Measurements from ENCODE around the gene EMC9.
A peak's percentile ranks its signal among the peaks of the same experiment; 100 is the strongest.
"Not testable (repeated sequence)": the region's sequence is repeated elsewhere in the genome, so short reads cannot be mapped to it uniquely, and the experiment has no call there.

EMC9 gene

DNA sequence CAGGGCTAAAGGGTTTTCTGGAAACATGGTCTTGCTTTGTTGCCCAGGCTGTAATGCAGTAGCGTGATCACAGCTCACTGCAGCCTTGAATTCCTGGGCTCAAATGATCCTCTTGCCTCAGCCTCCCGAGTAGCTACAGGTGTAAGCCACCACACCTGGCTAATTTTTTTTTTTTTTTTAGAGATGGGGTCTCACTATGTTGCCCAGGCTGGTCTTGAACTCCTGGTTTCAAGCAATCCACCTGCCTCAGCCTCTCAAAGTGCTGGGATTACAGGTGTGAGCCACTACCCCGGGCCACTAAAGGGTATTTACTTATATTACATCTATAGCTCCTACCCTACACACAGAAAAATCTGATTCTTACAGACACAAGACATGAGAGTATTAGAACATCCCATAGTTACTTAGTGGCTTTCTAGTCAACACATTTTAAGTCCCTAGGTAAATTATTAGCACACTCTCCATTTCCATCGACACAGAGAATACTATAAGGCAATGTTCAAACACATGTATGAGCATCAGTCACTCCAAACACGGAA, 33.0 kb downstream of the EMC9 start:
- no peak for DNase-seq (ENCODE audit: low read depth in 2 of 2)

DNA sequence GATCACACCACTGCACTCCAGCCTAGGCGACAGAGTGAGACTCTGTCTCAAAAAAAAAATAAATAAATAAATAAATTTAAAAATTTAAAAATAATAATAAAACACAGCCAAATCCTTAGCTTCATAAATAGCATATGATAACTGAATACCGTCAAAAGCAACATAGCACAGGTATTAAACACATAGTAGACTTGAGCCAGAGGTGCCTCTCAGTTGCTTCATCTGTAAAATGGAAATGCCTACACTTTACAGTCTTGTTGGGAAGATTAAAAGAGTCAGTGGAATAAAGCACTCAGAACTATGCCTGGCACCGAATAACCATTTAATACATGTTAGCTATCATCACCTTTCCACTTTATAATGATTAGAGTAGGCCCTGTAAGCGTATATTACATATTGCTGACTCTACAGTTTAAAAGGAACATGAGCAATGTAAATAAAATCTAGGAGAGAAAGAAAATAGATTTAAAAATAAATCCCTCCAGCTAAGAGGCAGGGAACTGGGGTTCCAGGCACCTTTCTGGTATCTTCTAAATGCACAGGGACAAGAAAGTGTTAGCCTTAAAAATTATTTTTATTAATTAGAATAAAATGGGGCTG, 34.6 kb downstream of the EMC9 start:
- DNase-seq (ENCODE audit: low read depth in 2 of 2): no peak

DNA sequence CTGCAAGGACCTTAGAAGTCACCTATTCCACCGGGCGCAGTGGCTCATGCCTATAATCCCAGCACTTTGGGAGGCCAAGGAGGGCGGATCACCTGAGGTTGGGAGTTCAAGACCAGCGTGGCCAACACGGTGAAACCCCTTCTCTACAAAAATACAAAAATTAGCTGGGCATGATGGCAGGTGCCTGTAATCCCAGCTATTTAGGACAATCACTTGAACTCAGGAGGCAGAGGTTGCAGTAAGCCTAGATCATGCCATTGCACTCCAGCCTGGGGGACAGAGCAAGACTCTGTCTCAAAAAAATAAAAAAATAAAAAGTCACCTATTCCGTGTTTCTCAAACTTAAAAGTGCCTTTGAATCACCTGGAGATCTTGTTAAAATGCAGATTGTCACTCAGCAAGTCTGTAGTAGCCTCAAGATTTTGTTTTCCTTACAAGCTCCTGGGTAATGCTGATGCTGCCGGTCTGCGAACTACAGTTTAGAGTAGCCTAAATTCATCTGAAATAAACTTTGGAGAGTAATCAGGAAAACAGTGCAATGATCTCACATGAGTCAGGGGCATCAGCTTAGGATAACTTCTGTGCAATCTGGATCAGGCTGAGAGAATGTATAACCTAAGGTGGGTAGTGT, 35.7 kb downstream of the EMC9 start:
- not testable (repeated sequence) for DNase-seq (ENCODE audit: low read depth in 2 of 2)

DNA sequence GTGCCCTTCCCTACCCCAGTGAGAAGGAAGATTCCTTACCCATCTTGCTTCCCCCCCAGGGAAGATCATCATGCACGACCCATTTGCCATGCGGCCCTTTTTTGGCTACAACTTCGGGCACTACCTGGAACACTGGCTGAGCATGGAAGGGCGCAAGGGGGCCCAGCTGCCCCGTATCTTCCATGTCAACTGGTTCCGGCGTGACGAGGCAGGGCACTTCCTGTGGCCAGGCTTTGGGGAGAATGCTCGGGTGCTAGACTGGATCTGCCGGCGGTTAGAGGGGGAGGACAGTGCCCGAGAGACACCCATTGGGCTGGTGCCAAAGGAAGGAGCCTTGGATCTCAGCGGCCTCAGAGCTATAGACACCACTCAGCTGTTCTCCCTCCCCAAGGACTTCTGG, 37.9 kb downstream of the EMC9 start:
- no peak for DNase-seq (ENCODE audit: low read depth in 2 of 2)

GRCh38 chr14:24102357-24103048, 38.9 kb downstream of the EMC9 start:
- no peak for DNase-seq (ENCODE audit: low read depth in 2 of 2)

DNA sequence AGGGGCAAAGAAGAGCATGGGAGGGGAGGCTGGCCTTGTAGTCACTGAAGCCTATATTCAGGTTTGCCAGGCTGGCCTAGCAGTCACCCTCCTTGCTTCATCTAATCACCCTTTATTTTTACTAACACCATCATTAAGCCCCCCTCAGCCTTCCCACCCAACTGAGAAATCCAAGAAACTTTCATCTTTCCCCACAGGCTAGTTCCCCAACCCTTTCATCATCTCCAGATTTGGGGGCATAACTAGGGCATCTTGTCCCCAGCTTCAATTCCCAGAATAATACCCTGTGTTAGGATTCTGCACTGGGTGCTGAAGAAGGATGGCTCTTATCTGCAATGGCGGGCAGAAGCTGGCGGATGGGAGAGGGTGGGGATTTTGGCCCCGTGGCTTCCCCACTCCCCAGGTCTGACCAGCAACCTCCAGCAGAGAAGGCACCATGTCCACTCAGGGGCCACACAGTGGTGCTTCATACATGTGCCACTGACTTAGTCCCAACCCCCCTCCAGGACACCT, 40.4 kb downstream of the EMC9 start:
- DNase-seq (ENCODE audit: low read depth in 2 of 2): no peak

DNA sequence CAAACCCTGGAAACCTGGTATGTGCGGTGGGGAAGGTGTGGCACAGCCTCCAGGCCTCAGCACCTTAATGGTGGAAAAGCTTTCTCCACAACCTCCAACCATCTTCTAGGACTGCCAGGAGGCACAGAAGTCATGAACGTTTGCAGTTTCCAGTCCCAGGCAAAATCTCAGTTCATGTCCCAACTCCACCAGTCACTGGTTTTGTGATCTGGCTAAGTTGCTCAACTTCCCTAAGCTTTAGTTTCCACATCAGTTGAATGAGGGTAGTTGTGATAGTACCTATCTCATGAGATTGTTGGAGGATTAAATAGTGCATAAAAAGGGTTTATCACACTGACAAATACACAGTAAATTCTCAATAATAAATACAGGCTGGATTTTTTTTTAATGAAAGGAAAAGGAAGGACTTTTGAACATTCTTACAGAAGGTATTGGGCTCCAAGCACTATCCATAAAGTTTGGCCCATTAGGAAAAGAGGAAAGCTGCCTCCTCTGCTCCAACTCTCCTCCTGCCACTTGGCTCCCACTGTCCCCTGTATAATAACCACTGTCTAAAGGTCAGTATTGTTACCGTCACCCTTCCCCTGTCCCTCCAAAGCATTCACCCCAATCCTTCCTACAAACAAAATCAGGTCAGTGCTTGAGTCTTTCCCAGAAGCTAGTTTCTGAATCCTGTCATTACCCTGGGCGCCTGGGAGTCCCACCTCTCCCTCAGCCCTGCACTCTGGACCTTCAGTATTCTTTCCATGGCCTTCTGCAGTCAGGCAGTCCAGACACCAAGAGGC, 41.0 kb downstream of the EMC9 start:
- no peak for DNase-seq (ENCODE audit: low read depth in 2 of 2)

GRCh38 chr14:24098927-24099813, 42.2 kb downstream of the EMC9 start:
- DNase-seq (ENCODE audit: low read depth in 2 of 2): no peak

- no peak for DNase-seq (ENCODE audit: low read depth in 2 of 2)
These were observed 43.0 kb downstream of the EMC9 start for GRCh38 chr14:24098229-24098926.

DNA sequence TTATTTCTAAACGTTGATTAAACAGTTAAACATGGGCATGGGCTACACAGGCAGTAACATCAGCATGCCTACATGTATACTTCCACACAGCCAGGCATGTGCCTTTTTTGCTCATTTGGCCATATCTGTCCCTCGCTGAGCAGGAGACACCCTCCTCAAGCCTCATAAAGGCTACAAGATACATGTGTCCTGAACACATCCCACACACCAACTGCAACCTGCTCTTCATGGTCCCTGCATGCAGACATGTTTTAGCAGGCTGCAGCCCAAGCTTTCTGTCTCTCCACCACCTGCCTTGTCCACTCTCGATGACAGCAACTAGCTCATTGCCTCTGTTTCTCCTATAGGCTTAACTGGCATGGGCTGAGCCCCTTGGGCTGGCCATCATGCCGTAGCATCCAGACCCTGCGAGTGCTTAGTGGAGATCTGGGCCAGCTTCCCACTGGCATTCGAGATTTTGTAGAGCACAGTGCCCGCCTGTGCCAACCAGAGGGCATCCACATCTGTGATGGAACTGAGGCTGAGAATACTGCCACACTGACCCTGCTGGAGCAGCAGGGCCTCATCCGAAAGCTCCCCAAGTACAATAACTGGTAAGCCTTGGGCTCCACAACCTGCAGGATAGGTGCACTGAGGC, 44.7 kb downstream of the EMC9 start:
- DNase-seq (ENCODE audit: low read depth in 2 of 2): no peak

DNA sequence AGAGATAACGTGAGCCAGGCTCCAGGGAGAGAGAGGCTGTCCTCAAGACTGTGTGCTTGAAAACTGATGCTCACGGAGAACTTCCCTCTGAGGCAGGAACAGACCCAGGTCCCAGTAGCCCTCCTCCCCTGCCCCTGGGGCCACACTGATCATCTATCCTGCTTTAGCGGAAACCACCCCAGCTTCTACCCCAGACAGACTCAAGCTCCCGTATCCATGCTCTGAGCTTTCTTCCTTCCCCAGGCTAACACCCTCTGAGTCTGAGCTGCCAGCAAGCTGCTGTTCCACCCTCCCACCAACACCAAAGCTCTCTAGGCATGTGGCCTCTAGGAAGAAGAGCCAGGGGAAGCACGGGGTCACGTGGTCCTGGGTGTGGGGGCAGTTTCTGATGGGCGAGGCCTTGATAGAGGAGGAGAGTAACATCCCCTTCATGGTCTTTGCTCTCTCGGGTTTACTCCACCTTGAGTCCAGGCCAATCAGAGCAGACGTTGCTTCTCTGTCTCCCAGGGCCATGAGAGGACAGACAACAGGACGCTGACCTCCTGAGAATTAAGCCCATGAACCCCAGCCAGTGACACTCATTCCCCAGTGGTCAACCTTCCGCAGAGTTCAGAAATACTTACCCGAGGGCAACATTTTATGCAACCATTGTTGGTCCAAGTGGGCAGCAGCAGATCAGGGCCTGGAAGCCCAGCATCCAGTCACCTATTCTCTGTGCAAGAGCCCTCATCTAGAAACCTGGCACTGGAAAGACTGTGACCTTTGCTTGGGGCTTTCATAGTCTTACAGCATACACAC, 45.9 kb downstream of the EMC9 start:
- DNase-seq (ENCODE audit: low read depth in 2 of 2): peak in 1 of 2 donors; percentile 29

DNA sequence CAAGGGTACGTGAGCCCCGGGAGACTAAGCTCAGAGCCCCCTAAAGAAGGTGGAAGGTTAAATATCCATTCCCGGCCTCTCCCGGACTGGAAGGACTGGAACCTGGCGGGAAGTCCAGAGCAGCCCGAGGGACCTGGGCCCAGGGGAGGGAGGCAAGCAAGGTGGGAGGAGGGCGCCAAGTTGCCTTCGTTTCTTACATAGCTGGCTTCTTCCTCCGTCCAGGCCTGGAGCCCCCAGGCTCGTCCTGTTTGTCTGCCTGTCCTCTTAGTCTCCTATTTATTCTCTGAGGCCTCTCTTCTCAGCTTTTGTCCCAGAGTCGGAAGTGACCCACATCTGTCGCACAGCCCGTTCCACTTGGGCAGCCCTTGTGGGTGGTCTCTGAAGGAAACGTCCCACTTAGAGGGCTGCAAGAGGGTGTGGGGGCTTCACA, 46.5 kb downstream of the EMC9 start:
- no peak for DNase-seq (ENCODE audit: low read depth in 2 of 2)

- peak; percentile 71 to 72 for DNase-seq (ENCODE audit: low read depth in 2 of 2)
These were observed 47.2 kb downstream of the EMC9 start, which contains the start of gene PCK2 for GRCh38 chr14:24093901-24094840. TSS of gene PCK2 (plus strand) at chr14:24094311. CDS start at chr14:24094406, 95 bp downstream.

GRCh38 chr14:24093207-24093900, 48.0 kb downstream of the EMC9 start:
- DNase-seq (ENCODE audit: low read depth in 2 of 2): no peak

- no peak for DNase-seq (ENCODE audit: low read depth in 2 of 2)
These were observed 48.7 kb downstream of the EMC9 start for GRCh38 chr14:24092505-24093206.

- no peak for DNase-seq (ENCODE audit: low read depth in 2 of 2)
These were observed 49.3 kb downstream of the EMC9 start for GRCh38 chr14:24092110-24092504.
